Hippocampal formation (tissue), 2 donors: ENCODE data around the gene ELFN2.
"Not testable (repeated sequence)": the region's sequence is repeated elsewhere in the genome, so short reads cannot be mapped to it uniquely, and the experiment has no call there.

Experiments used
- DNase-seq, 2 donors: peaks; one replicate each; lab custom pipeline; 2025; lab: John Stamatoyannopoulos, UW

The ELFN2 gene

GRCh38 chr22:37335806-37336199, 91.5 kb downstream of the ELFN2 start:
- DNase-seq, result no peak

GRCh38 chr22:37334859-37335805, 92.1 kb downstream of the ELFN2 start:
- no peak for DNase-seq

- no peak for DNase-seq
Measured at GRCh38 chr22:37334461-37334858, 92.8 kb downstream of the ELFN2 start.

- no peak for DNase-seq
Measured at GRCh38 chr22:37333724-37334460, 93.4 kb downstream of the ELFN2 start.

- DNase-seq, result no peak
Measured at GRCh38 chr22:37331856-37332536, 95.3 kb downstream of the ELFN2 start.

- no peak for DNase-seq
Measured at GRCh38 chr22:37331034-37331428, 96.2 kb downstream of the ELFN2 start.

- peak in 1 of 2 donors; percentile 36 for DNase-seq
Measured at GRCh38 chr22:37330200-37331033, 96.9 kb downstream of the ELFN2 start.

- no peak for DNase-seq
Measured at GRCh38 chr22:37329238-37330140, 97.8 kb downstream of the ELFN2 start.

- not testable (repeated sequence) for DNase-seq
Measured at GRCh38 chr22:37328538-37329237, 98.6 kb downstream of the ELFN2 start.

GRCh38 chr22:37328017-37328416, 99.3 kb downstream of the ELFN2 start:
- DNase-seq, result no peak

GRCh38 chr22:37326726-37327125, 100.6 kb downstream of the ELFN2 start:
- no peak for DNase-seq

GRCh38 chr22:37325039-37325395, 102.3 kb downstream of the ELFN2 start:
- no peak for DNase-seq

- no peak for DNase-seq
Measured at GRCh38 chr22:37324340-37325038, 102.8 kb downstream of the ELFN2 start.

- no peak for DNase-seq
Measured at GRCh38 chr22:37320726-37321677, 106.3 kb downstream of the ELFN2 start.

- no peak for DNase-seq
Measured at GRCh38 chr22:37319469-37319868, 107.8 kb downstream of the ELFN2 start.

GRCh38 chr22:37318364-37319109, 108.7 kb downstream of the ELFN2 start:
- no peak for DNase-seq
